ENCODE measurements around the gene TBPL1.
"Not testable (repeated sequence)": the region's sequence is repeated elsewhere in the genome, so short reads cannot be mapped to it uniquely, and the experiment has no call there.

Gene TBPL1

DNA sequence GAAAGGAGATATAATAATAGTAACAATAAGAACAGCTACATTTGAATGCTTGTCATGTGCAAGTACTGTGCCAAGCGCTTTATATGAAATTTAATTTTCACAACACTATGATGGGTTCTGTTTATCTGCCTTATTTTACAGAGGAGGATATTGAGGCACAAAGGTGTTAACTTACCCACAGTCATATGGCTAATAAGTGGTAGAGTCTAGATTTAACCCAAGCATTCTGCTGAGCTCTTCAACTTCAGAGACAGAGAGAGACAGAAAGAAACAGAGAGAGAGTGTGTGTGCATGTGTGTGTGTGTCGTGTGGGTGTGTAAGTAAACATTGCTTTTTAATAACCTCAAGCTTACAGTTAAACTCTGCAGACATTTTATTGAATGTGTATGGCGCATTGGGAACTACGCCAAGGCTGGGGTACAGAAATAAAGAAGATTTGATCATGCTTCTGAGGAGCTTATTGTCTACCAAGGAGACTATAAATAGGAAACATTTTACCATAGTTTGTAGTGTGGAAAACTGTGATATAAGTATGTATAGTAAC lies 12.9 kb downstream of the TBPL1 start:
- Histone ChIP-seq H3K9ac (ENCODE audit: low read depth, low read length, poor library complexity, severe bottlenecking) (peak overlapping the region; percentile 11), H3K4me2 (ENCODE audit: low read depth, low read length, poor library complexity, severe bottlenecking) (no peak overlapping the region), H3K9me3 (ENCODE audit: insufficient read depth, low read depth, low read length) (no peaks in the 10 kb centered on the region), H3K4me1 (ENCODE audit: insufficient read depth, low read length, poor library complexity, severe bottlenecking) (peaks cover 61% of the 10 kb centered on the region), H3K27me3 (ENCODE audit: insufficient read depth, low read length, poor library complexity, severe bottlenecking) (no peaks in the 10 kb centered on the region), H3F3A (ENCODE audit: low read depth) (peaks cover 6% of the 10 kb centered on the region; the same call in 1 of the 2 replicates), H3K79me2 (ENCODE audit: insufficient read depth, low read length) (peaks cover 92% of the 10 kb centered on the region), H3K36me3 (ENCODE audit: insufficient read depth, low read length) (no peaks in the 10 kb centered on the region), H3K4me3 (ENCODE audit: low read length, poor library complexity, severe bottlenecking) (no peak overlapping the region), H2AFZ (ENCODE audit: low read length) (no peak overlapping the region), H4K20me1 (ENCODE audit: insufficient read depth, low read length, poor library complexity, severe bottlenecking) (peaks cover 11% of the 10 kb centered on the region), H3K9me2 (replicated peaks; ENCODE audit: low read depth, low read length) (no peaks in the 10 kb centered on the region)
- TF ChIP-seq, protein P1, sequence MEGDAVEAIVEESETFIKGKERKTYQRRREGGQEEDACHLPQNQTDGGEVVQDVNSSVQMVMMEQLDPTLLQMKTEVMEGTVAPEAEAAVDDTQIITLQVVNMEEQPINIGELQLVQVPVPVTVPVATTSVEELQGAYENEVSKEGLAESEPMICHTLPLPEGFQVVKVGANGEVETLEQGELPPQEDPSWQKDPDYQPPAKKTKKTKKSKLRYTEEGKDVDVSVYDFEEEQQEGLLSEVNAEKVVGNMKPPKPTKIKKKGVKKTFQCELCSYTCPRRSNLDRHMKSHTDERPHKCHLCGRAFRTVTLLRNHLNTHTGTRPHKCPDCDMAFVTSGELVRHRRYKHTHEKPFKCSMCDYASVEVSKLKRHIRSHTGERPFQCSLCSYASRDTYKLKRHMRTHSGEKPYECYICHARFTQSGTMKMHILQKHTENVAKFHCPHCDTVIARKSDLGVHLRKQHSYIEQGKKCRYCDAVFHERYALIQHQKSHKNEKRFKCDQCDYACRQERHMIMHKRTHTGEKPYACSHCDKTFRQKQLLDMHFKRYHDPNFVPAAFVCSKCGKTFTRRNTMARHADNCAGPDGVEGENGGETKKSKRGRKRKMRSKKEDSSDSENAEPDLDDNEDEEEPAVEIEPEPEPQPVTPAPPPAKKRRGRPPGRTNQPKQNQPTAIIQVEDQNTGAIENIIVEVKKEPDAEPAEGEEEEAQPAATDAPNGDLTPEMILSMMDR (conservative IDR thresholded peaks at IDR 0.05; ENCODE audit: low read length), result no peak
- TF ChIP-seq EZH2phosphoT487 (IDR thresholded peaks at IDR 0.05; ENCODE audit: borderline replicate concordance), result no peak

DNA sequence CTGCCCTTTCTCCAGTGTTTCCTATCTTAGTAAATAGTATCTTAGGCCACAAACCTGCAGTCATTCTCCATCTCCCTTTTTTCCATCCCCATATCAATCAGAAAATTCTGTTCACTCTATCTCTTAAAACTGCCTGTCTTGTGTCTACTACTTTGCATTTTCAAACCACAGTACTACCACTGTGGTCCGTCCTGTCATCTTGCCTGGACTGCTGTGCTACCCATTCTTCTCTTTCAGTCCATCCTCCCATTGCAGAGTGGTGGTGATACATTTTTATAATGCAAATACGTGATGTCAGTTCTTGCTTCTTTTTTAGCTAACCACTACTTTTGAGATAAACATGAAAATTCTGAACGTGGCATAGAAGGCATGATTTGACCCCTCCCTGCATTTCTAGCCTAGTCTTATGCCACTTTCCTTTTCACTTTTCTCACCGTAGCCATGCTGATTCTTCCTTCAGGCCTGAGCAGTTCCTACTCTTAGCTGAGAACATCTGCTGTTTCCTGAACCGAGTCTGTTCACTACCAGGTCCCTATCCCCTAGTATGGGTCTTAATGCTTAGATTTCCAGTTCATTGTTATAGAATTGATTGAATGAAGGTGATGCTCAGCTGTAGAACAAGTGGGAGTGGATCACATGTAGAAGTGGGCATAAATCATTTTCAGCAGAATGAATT lies 13.8 kb downstream of the TBPL1 start:
- Histone ChIP-seq H3K9me3 (ENCODE audit: insufficient read depth, low read depth, low read length) (no peaks in the 10 kb centered on the region), H3K4me1 (ENCODE audit: insufficient read depth, low read length, poor library complexity, severe bottlenecking) (peaks cover 66% of the 10 kb centered on the region), H3K9me2 (replicated peaks; ENCODE audit: low read depth, low read length) (no peaks in the 10 kb centered on the region), H3K4me2 (ENCODE audit: low read depth, low read length, poor library complexity, severe bottlenecking) (peak overlapping the region; percentile 0), H3K36me3 (ENCODE audit: insufficient read depth, low read length) (no peaks in the 10 kb centered on the region), H3K79me2 (ENCODE audit: insufficient read depth, low read length) (peaks cover 92% of the 10 kb centered on the region), H3K9ac (ENCODE audit: low read depth, low read length, poor library complexity, severe bottlenecking) (no peak overlapping the region), H3K4me3 (ENCODE audit: low read length, poor library complexity, severe bottlenecking) (no peak overlapping the region), H3F3A (ENCODE audit: low read depth) (peaks cover 6% of the 10 kb centered on the region; the same call in 1 of the 2 replicates), H3K27me3 (ENCODE audit: insufficient read depth, low read length, poor library complexity, severe bottlenecking) (no peaks in the 10 kb centered on the region), H4K20me1 (ENCODE audit: insufficient read depth, low read length, poor library complexity, severe bottlenecking) (peaks cover 13% of the 10 kb centered on the region), H2AFZ (ENCODE audit: low read length) (no peak overlapping the region)
- TF ChIP-seq, protein P1 (conservative IDR thresholded peaks at IDR 0.05; ENCODE audit: low read length), result no peak
- TF ChIP-seq EZH2phosphoT487 (IDR thresholded peaks at IDR 0.05; ENCODE audit: borderline replicate concordance), result no peak

DNA sequence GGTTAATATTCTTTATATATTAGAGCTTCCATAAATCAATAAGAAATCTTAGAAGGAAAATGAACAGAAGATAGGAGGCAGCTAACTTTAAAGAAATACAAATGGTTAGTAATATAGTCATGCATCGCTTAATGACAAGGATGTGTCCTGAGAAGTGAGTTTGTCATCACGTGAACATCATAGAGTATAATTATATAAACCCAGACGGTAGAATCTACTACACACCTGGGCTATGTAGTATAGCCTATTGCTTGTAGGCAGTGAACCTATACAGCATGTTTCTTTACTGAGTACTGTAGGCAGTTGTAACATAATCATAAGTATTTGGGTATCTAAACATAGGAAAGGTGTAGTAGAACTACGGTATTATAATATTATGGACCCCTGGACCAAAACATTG lies 14.3 kb downstream of the TBPL1 start:
- H3K36me3 ChIP-seq (ENCODE audit: insufficient read depth, low read length), result no peaks in the 10 kb centered on the region
- peaks cover 6% of the 10 kb centered on the region; the same call in 1 of the 2 replicates for H3F3A ChIP-seq (ENCODE audit: low read depth)
- no peaks in the 10 kb centered on the region for H3K27me3 ChIP-seq (ENCODE audit: insufficient read depth, low read length, poor library complexity, severe bottlenecking)
- TF ChIP-seq, protein P1 (conservative IDR thresholded peaks at IDR 0.05; ENCODE audit: low read length), result no peak
- no peak for TF ChIP-seq EZH2phosphoT487 (IDR thresholded peaks at IDR 0.05; ENCODE audit: borderline replicate concordance)
- H3K9me3 ChIP-seq (ENCODE audit: insufficient read depth, low read depth, low read length), result no peaks in the 10 kb centered on the region
- H3K4me2 ChIP-seq (ENCODE audit: low read depth, low read length, poor library complexity, severe bottlenecking), result no peak overlapping the region
- peaks cover 69% of the 10 kb centered on the region for H3K4me1 ChIP-seq (ENCODE audit: insufficient read depth, low read length, poor library complexity, severe bottlenecking)
- H3K9me2 ChIP-seq (replicated peaks; ENCODE audit: low read depth, low read length), result no peaks in the 10 kb centered on the region
- H3K79me2 ChIP-seq (ENCODE audit: insufficient read depth, low read length), result peaks cover 92% of the 10 kb centered on the region
- no peak overlapping the region for H2AFZ ChIP-seq (ENCODE audit: low read length)
- H4K20me1 ChIP-seq (ENCODE audit: insufficient read depth, low read length, poor library complexity, severe bottlenecking), result peaks cover 14% of the 10 kb centered on the region
- no peak overlapping the region for H3K4me3 ChIP-seq (ENCODE audit: low read length, poor library complexity, severe bottlenecking)
- no peak overlapping the region for H3K9ac ChIP-seq (ENCODE audit: low read depth, low read length, poor library complexity, severe bottlenecking)

DNA sequence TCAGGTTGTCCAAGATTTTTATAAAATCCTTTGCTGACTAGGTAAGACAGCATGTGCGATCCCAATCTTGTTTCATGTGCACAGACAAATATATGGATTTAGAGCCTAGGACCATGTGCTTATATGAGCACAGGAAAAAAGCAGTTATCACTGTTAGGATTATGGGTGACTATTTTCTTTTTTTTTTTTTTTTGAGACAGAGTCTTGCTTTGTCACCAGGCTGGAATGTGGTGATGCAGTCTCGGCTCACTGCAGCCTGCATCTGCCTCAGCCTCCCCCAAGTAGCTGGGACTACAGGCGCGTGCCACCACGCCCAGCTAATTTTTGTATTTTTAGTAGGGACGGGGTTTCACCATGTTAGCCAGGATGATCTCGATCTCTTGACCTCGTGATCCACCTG lies 14.8 kb downstream of the TBPL1 start:
- H3K9me2 ChIP-seq (replicated peaks; ENCODE audit: low read depth, low read length); H3K36me3 ChIP-seq (ENCODE audit: insufficient read depth, low read length): not testable (repeated sequence)
- peaks cover 92% of the 10 kb centered on the region for H3K79me2 ChIP-seq (ENCODE audit: insufficient read depth, low read length)

More for the DNA sequence above, 14.8 kb downstream of the TBPL1 start:
- not testable (repeated sequence) for H3K4me2 ChIP-seq (ENCODE audit: low read depth, low read length, poor library complexity, severe bottlenecking); H3K9me3 ChIP-seq (ENCODE audit: insufficient read depth, low read depth, low read length); H3F3A ChIP-seq (ENCODE audit: low read depth); H2AFZ ChIP-seq (ENCODE audit: low read length); H3K27me3 ChIP-seq (ENCODE audit: insufficient read depth, low read length, poor library complexity, severe bottlenecking); H3K4me3 ChIP-seq (ENCODE audit: low read length, poor library complexity, severe bottlenecking); H3K9ac ChIP-seq (ENCODE audit: low read depth, low read length, poor library complexity, severe bottlenecking)
- Histone ChIP-seq H4K20me1 (ENCODE audit: insufficient read depth, low read length, poor library complexity, severe bottlenecking) (peaks cover 19% of the 10 kb centered on the region), H3K4me1 (ENCODE audit: insufficient read depth, low read length, poor library complexity, severe bottlenecking) (peaks cover 71% of the 10 kb centered on the region)

All from Loucy (cell line).